Neutrophil (primary cell): ENCODE results near the gene DAZAP1.
A peak's percentile ranks its signal among the peaks of the same experiment; 100 is the strongest.

Experiments
- H3K27ac ChIP-seq: fragments of 200-600 bp; sonication (generic); 2 replicates; pipeline ENCODE4 v1.5.1; 2016; ENCODE audit warnings: mild to moderate bottlenecking, moderate library complexity
- H3K27me3 ChIP-seq: fragments of 200-600 bp; sonication (generic); 2 replicates; pipeline ENCODE4 v1.6.0; 2016; ENCODE audit warnings: mild to moderate bottlenecking
- H3K36me3 ChIP-seq: fragments of 200-600 bp; sonication (generic); 2 replicates; pipeline ENCODE4 v1.5.1; 2017
- H3K4me1 ChIP-seq, 2 experiments: fragments of 200-600 bp in 1 of 2; sonication (generic) in 1 of 2; 1 replicate in 1 of 2; 2 replicates in 1 of 2; pipeline versions ENCODE4 v1.5.1 to v1.6.1; 2013 to 2016; ENCODE audit warnings: low read depth in 1 of 2, low read length in 1 of 2, mild to moderate bottlenecking in 1 of 2, moderate library complexity in 1 of 2; ENCODE audit not compliant: control insufficient read depth in 1 of 2, insufficient read depth in 1 of 2
- H3K4me3 ChIP-seq, 2 experiments: fragments of 200-600 bp in 1 of 2; sonication (generic) in 1 of 2; 1 replicate in 1 of 2; 2 replicates in 1 of 2; pipeline ENCODE4 v1.5.1; 2013 to 2016; ENCODE audit warnings: low read depth in 1 of 2, low read length in 1 of 2, mild to moderate bottlenecking in 1 of 2, moderate library complexity in 1 of 2
- H3K9me3 ChIP-seq: fragments of 200-600 bp; sonication (generic); 2 replicates; pipeline ENCODE4 v1.5.1; 2016
- TF ChIP-seq, protein P1 (sequence below): fragments of 200-600 bp; sonication (generic); IDR thresholded peaks from 2 replicates; pipeline ENCODE4 v1.5.1; 2016; ENCODE audit warnings: antibody characterized with exemption

Gene DAZAP1

DNA sequence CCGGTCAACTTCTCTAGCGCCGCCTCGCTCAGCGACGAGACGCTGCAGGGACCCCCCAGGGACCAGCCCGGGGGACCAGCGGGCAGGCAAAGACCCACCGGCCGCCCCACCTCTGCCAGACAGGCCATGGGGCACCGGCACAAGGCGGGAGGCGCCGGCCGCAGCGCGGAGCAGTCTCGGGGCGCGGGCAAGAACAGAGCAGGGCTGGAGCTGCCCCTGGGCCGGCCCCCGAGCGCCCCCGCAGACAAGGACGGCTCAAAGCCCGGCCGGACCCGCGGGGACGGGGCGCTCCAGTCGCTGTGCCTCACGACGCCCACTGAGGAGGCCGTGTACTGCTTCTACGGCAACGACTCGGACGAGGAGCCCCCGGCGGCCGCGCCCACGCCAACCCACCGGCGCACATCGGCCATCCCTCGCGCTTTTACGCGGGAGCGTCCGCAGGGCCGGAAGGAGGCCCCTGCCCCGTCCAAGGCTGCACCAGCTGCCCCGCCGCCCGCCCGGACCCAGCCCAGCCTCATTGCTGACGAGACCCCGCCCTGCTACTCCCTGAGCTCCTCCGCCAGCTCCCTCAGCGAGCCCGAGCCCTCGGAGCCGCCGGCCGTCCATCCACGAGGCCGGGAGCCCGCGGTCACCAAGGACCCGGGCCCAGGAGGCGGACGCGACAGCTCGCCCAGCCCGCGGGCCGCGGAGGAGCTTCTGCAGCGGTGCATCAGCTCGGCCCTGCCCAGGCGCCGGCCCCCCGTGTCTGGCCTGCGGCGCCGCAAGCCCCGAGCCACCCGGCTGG lies 60.3 kb downstream of the DAZAP1 start:
- Histone ChIP-seq H3K27me3 (peaks cover 90% of the 10 kb centered on the region), H3K9me3 (no peaks in the 10 kb centered on the region), H3K4me1 (peaks cover 19 to 45% of the 10 kb centered on the region in 2 experiments), H3K27ac (no peak overlapping the region), H3K4me3 (no peak overlapping the region), H3K36me3 (no peaks in the 10 kb centered on the region)
- TF ChIP-seq, protein P1, sequence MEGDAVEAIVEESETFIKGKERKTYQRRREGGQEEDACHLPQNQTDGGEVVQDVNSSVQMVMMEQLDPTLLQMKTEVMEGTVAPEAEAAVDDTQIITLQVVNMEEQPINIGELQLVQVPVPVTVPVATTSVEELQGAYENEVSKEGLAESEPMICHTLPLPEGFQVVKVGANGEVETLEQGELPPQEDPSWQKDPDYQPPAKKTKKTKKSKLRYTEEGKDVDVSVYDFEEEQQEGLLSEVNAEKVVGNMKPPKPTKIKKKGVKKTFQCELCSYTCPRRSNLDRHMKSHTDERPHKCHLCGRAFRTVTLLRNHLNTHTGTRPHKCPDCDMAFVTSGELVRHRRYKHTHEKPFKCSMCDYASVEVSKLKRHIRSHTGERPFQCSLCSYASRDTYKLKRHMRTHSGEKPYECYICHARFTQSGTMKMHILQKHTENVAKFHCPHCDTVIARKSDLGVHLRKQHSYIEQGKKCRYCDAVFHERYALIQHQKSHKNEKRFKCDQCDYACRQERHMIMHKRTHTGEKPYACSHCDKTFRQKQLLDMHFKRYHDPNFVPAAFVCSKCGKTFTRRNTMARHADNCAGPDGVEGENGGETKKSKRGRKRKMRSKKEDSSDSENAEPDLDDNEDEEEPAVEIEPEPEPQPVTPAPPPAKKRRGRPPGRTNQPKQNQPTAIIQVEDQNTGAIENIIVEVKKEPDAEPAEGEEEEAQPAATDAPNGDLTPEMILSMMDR = no peak

- H3K4me3 ChIP-seq = no peak overlapping the region
- H3K36me3 ChIP-seq = no peaks in the 10 kb centered on the region
- peaks cover 19 to 45% of the 10 kb centered on the region in 2 experiments for H3K4me1 ChIP-seq
- peaks cover 97% of the 10 kb centered on the region for H3K27me3 ChIP-seq
- no peak overlapping the region for H3K27ac ChIP-seq
- TF ChIP-seq, protein P1 = no peak
- no peaks in the 10 kb centered on the region for H3K9me3 ChIP-seq
Observed at GRCh38 chr19:1468274-1468820, 61.0 kb downstream of the DAZAP1 start.

- peaks cover 19 to 45% of the 10 kb centered on the region in 2 experiments for H3K4me1 ChIP-seq
- peaks cover 100% of the 10 kb centered on the region for H3K27me3 ChIP-seq
- no peaks in the 10 kb centered on the region for H3K9me3 ChIP-seq
- no peaks in the 10 kb centered on the region for H3K36me3 ChIP-seq
- TF ChIP-seq, protein P1 = no peak
- H3K4me3 ChIP-seq = no peak overlapping the region
- no peak overlapping the region for H3K27ac ChIP-seq
Observed at GRCh38 chr19:1468821-1469254, 61.5 kb downstream of the DAZAP1 start.

DNA sequence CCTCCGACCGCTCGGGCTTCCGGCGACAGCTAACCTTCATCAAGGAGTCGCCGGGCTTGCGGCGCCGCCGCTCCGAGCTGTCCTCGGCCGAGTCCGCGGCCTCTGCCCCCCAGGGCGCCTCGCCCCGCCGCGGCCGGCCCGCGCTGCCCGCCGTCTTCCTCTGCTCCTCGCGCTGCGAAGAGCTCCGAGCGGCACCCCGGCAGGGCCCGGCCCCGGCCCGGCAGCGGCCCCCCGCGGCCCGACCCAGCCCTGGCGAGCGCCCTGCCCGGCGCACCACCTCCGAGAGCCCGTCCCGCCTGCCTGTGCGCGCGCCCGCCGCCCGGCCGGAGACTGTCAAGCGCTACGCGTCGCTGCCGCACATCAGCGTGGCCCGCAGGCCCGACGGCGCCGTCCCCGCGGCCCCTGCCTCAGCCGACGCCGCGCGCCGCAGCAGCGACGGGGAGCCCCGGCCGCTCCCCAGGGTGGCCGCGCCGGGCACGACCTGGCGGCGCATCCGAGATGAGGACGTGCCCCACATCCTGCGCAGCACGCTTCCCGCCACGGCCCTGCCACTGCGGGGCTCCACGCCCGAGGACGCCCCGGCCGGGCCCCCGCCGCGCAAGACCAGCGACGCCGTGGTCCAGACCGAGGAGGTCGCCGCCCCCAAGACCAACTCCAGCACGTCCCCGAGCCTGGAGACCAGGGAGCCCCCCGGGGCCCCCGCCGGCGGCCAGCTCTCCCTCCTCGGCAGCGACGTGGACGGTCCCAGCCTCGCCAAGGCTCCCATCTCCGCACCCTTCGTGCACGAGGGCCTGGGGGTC lies 62.1 kb downstream of the DAZAP1 start:
- Histone ChIP-seq H3K27me3 (peaks cover 96% of the 10 kb centered on the region), H3K36me3 (peaks cover 4% of the 10 kb centered on the region), H3K9me3 (no peaks in the 10 kb centered on the region), H3K27ac (no peak overlapping the region), H3K4me1 (peaks cover 19 to 45% of the 10 kb centered on the region in 2 experiments), H3K4me3 (no peak overlapping the region)
- TF ChIP-seq, protein P1 = no peak

GRCh38 chr19:1470055-1470304 lies 62.6 kb downstream of the DAZAP1 start:
- H3K4me1 ChIP-seq = peaks cover 19 to 45% of the 10 kb centered on the region in 2 experiments
- TF ChIP-seq, protein P1 = no peak
- peak overlapping the region in 1 of 2 experiments; percentile 44 for H3K4me3 ChIP-seq
- H3K27me3 ChIP-seq = peaks cover 91% of the 10 kb centered on the region
- no peaks in the 10 kb centered on the region for H3K9me3 ChIP-seq
- no peak overlapping the region for H3K27ac ChIP-seq
- peaks cover 9% of the 10 kb centered on the region for H3K36me3 ChIP-seq
